Suprapubic skin (tissue), 4 donors: Measurements from ENCODE around the gene HCFC1.

Experiments used
- CTCF ChIP-seq, 2 donors: fragments of 200-600 bp in 1 of 2; fragments of 450-650 bp in 1 of 2; sonication (generic) in 1 of 2; IDR thresholded peaks; one replicate each; pipeline ENCODE4 v1.5.1; 2016 to 2019; ENCODE audit warnings: antibody characterized with exemption in 2 of 2, mild to moderate bottlenecking in 1 of 2, moderate library complexity in 1 of 2
- EP300 ChIP-seq: sonication (generic); formaldehyde crosslinking; IDR thresholded peaks from one replicate; pipeline ENCODE4 v1.6.1; 2017; ENCODE audit warnings: antibody characterized with exemption
- POLR2A ChIP-seq, 2 donors: fragments of 450-650 bp; IDR thresholded peaks; one replicate each; pipeline ENCODE4 v1.6.1; 2017; ENCODE audit warnings: antibody characterized with exemption in 2 of 2, mild to moderate bottlenecking in 2 of 2, moderate library complexity in 2 of 2
- POLR2AphosphoS5 ChIP-seq, 3 donors: sonication (generic); formaldehyde crosslinking; IDR thresholded peaks; one replicate each; pipeline ENCODE4 v1.6.1; 2017; ENCODE audit warnings: antibody characterized with exemption in 3 of 3

- no peak for TF ChIP-seq EP300
- no peak for TF ChIP-seq POLR2AphosphoS5 (IDR thresholded peaks at IDR 0.05)
- no peak for TF ChIP-seq CTCF (IDR thresholded peaks at IDR 0.05)
- no peak for TF ChIP-seq POLR2A (IDR thresholded peaks at IDR 0.05)
These were observed 41.4 kb upstream of the HCFC1 start for GRCh38 chrX:154013001-154013421.
